Mesendoderm (in vitro differentiated cells): ENCODE measurements around the gene DDX11.
"Not testable (repeated sequence)": the region's sequence is repeated elsewhere in the genome, so short reads cannot be mapped to it uniquely, and the experiment has no call there.

ENCODE experiments used
- DNase-seq: peaks from one replicate; pipeline ENCODE4 v3.0.0; 2013
- H2AK5ac ChIP-seq: 2 replicates; pipeline ENCODE4 v1.6.1; 2013; ENCODE audit warnings: low read length, inconsistent platforms
- H2BK120ac ChIP-seq: 2 replicates; pipeline ENCODE4 v1.6.1; 2013; ENCODE audit warnings: low read depth, mild to moderate bottlenecking, low read length, moderate library complexity, mixed read lengths
- H2BK15ac ChIP-seq: replicated peaks from 2 replicates; pipeline ENCODE4 v1.6.1; 2013; ENCODE audit warnings: low read depth, mild to moderate bottlenecking, moderate library complexity
- H2BK5ac ChIP-seq: 2 replicates; pipeline ENCODE4 v1.6.1; 2013; ENCODE audit warnings: low read length, inconsistent platforms
- H3K18ac ChIP-seq: 2 replicates; pipeline ENCODE4 v1.6.1; 2013; ENCODE audit warnings: mild to moderate bottlenecking, low read length, mixed read lengths
- H3K23ac ChIP-seq: one replicate; pipeline ENCODE4 v1.6.1; 2013; ENCODE audit warnings: low read length
- H3K27ac ChIP-seq: 2 replicates; pipeline ENCODE4 v1.5.1; 2013; ENCODE audit warnings: low read depth, mild to moderate bottlenecking, inconsistent platforms, low read length, moderate library complexity
- H3K27me3 ChIP-seq: 2 replicates; pipeline ENCODE4 v1.6.1; 2013; ENCODE audit warnings: low read length, control low read depth, mild to moderate bottlenecking, inconsistent platforms; ENCODE audit not compliant: insufficient read depth, poor library complexity
- H3K36me3 ChIP-seq: 2 replicates; pipeline ENCODE4 v1.6.1; 2013; ENCODE audit warnings: low read length, inconsistent platforms; ENCODE audit not compliant: control insufficient read depth, insufficient read depth
- H3K4ac ChIP-seq: one replicate; pipeline ENCODE4 v1.6.1; 2013; ENCODE audit warnings: low read depth, mild to moderate bottlenecking, low read length, moderate library complexity
- H3K4me1 ChIP-seq: 2 replicates; pipeline ENCODE4 v1.6.1; 2013; ENCODE audit warnings: low read depth, low read length, inconsistent platforms; ENCODE audit not compliant: control insufficient read depth
- H3K4me2 ChIP-seq: 2 replicates; pipeline ENCODE4 v1.6.1; 2013; ENCODE audit warnings: low read length
- H3K4me3 ChIP-seq: 2 replicates; pipeline ENCODE4 v1.5.1; 2013; ENCODE audit warnings: mild to moderate bottlenecking, low read length
- H3K56ac ChIP-seq: one replicate; pipeline ENCODE4 v1.6.1; 2013; ENCODE audit warnings: low read length
- H3K79me1 ChIP-seq: 2 replicates; pipeline ENCODE4 v1.6.1; 2013; ENCODE audit warnings: low read length, inconsistent platforms
- H3K79me2 ChIP-seq: 2 replicates; pipeline ENCODE4 v1.6.1; 2013; ENCODE audit warnings: mild to moderate bottlenecking, low read length; ENCODE audit not compliant: control insufficient read depth, insufficient read depth
- H3K9ac ChIP-seq: 2 replicates; pipeline ENCODE4 v1.6.1; 2013; ENCODE audit warnings: low read length, inconsistent platforms
- H4K5ac ChIP-seq: one replicate; pipeline ENCODE4 v1.6.1; 2013; ENCODE audit warnings: low read length
- H4K8ac ChIP-seq: one replicate; pipeline ENCODE4 v1.6.1; 2013; ENCODE audit warnings: low read depth, mild to moderate bottlenecking, control low read depth, low read length, moderate library complexity
- WGBS: extraction: QIAGEN DNeasy Blood & Tissue Kit; methylation state at CpG from one replicate; pipeline ENCODE4 v1.1.7; 2013; ENCODE audit warnings: low lambda C conversion rate, missing lambda C conversion rate; ENCODE audit not compliant: insufficient coverage; ENCODE audit errors: extremely low coverage; 5-methylcytosine and 5-hydroxymethylcytosine counted together

The DDX11 gene

GRCh38 chr12:31105668-31106067, 32.0 kb downstream of the DDX11 start:
- DNase-seq = no peak
- H3K36me3 ChIP-seq = no peaks in the 10 kb centered on the region
- H3K23ac ChIP-seq = no peak overlapping the region
- H3K27me3 ChIP-seq = no peaks in the 10 kb centered on the region
- H4K8ac ChIP-seq = no peak overlapping the region
- H3K27ac ChIP-seq = no peak overlapping the region
- no peak overlapping the region for H3K9ac ChIP-seq
- H3K56ac ChIP-seq = no peak overlapping the region
- no peak overlapping the region for H3K4me2 ChIP-seq
- no peak overlapping the region for H3K18ac ChIP-seq
- H4K5ac ChIP-seq = no peak overlapping the region
- H3K4ac ChIP-seq = no peak overlapping the region
- no peaks in the 10 kb centered on the region for H3K79me1 ChIP-seq
- no peaks in the 10 kb centered on the region for H3K79me2 ChIP-seq
- H2BK5ac ChIP-seq = no peak overlapping the region
- no peak overlapping the region for H2BK120ac ChIP-seq
- H2BK15ac ChIP-seq = no peak overlapping the region
- WGBS = no CpG with 5 or more reads among the region's 8 CpGs
- H3K4me1 ChIP-seq = no peaks in the 10 kb centered on the region
- no peak overlapping the region for H2AK5ac ChIP-seq
- H3K4me3 ChIP-seq = no peak overlapping the region

GRCh38 chr12:31106101-31106803, 32.6 kb downstream of the DDX11 start:
- no peak overlapping the region for H4K8ac ChIP-seq
- no peaks in the 10 kb centered on the region for H3K4me1 ChIP-seq
- no peak overlapping the region for H2AK5ac ChIP-seq
- no peaks in the 10 kb centered on the region for H3K36me3 ChIP-seq
- H3K27me3 ChIP-seq = no peaks in the 10 kb centered on the region
- H3K4me2 ChIP-seq = no peak overlapping the region
- H3K4ac ChIP-seq = no peak overlapping the region
- no peak overlapping the region for H3K56ac ChIP-seq
- no peak overlapping the region for H2BK15ac ChIP-seq
- no peak overlapping the region for H2BK5ac ChIP-seq
- no CpG with 5 or more reads among the region's 10 CpGs for WGBS
- no peak overlapping the region for H3K27ac ChIP-seq
- H3K79me1 ChIP-seq = no peaks in the 10 kb centered on the region
- H3K4me3 ChIP-seq = no peak overlapping the region
- H2BK120ac ChIP-seq = no peak overlapping the region
- no peak for DNase-seq
- no peak overlapping the region for H4K5ac ChIP-seq
- no peaks in the 10 kb centered on the region for H3K79me2 ChIP-seq
- no peak overlapping the region for H3K9ac ChIP-seq
- no peak overlapping the region for H3K18ac ChIP-seq
- H3K23ac ChIP-seq = no peak overlapping the region

DNA sequence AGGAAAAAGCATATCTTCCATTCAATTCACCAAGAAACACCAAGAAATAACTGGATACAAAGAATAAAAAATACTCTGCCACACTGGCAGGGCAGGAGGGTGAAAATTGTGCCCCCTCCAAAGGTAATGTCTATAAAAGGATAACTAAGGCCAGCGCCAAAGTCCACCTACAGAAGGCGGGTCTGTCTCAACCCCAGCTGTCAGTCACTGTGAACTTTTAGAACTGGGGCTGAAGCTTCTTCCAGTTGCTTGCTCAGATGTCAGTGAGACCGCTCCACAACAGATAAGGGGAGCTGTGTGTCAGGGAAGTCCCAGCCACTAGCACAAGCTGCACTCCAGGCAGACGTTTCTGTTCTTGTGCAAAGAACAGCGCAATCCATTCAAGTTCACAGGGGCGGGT, 36.1 kb downstream of the DDX11 start:
- not testable (repeated sequence) for H3K9ac ChIP-seq, H3K4me3 ChIP-seq, H2BK15ac ChIP-seq, H3K36me3 ChIP-seq, H3K4ac ChIP-seq, H2BK5ac ChIP-seq, H3K79me2 ChIP-seq, H3K27me3 ChIP-seq, H4K5ac ChIP-seq, H3K4me2 ChIP-seq, H3K23ac ChIP-seq, H2AK5ac ChIP-seq, H3K27ac ChIP-seq, H3K18ac ChIP-seq, H3K56ac ChIP-seq, H3K79me1 ChIP-seq, H3K4me1 ChIP-seq, H4K8ac ChIP-seq, H2BK120ac ChIP-seq, DNase-seq
- WGBS = no CpG with 5 or more reads among the region's 6 CpGs

- not testable (repeated sequence) for H3K4me1 ChIP-seq, H2BK120ac ChIP-seq, H2BK15ac ChIP-seq, H3K4ac ChIP-seq, H3K27me3 ChIP-seq, H3K4me2 ChIP-seq, H3K4me3 ChIP-seq, H3K56ac ChIP-seq, H3K23ac ChIP-seq, H3K79me2 ChIP-seq, H3K36me3 ChIP-seq, H3K18ac ChIP-seq, H4K5ac ChIP-seq, DNase-seq, H2AK5ac ChIP-seq, H4K8ac ChIP-seq, H3K9ac ChIP-seq, H2BK5ac ChIP-seq, H3K27ac ChIP-seq, H3K79me1 ChIP-seq
- no CpG with 5 or more reads among the region's 5 CpGs for WGBS
These were observed 36.6 kb downstream of the DDX11 start for GRCh38 chr12:31110263-31110662.

DNA sequence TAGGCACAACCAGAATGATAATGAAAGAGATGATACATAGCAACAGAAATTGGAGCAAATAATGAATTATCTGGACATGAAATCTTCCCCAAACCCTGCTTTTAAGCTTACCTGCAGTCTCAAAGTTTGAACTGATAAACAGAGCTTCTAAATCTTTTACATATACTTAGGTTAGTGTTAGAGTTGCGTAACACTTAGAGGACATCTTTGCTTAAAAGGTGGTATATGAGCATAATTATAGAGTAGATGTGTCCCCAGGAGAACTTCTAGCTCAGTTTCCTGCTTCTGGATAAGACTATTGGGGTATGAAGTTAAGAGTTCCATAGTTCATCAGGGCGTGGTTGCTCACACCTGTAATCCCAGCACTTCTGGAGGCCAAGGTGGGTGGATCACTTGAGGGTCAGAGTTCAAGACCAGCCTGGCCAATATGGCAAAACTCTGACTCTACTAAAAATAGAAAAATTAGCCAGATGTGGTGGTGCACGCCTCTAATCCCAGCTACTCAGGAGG, 41.5 kb downstream of the DDX11 start:
- H2BK120ac ChIP-seq, H3K9ac ChIP-seq, H3K4ac ChIP-seq, H3K4me3 ChIP-seq, H3K56ac ChIP-seq, H2AK5ac ChIP-seq, H3K18ac ChIP-seq, H3K36me3 ChIP-seq, H2BK15ac ChIP-seq, H4K8ac ChIP-seq, H3K27ac ChIP-seq, DNase-seq, H3K79me1 ChIP-seq, H3K23ac ChIP-seq, H2BK5ac ChIP-seq, H3K4me1 ChIP-seq, H4K5ac ChIP-seq, H3K4me2 ChIP-seq, H3K79me2 ChIP-seq: not testable (repeated sequence)
- no CpG with 5 or more reads among the region's 3 CpGs for WGBS
- H3K27me3 ChIP-seq = peaks cover 16% of the 10 kb centered on the region

GRCh38 chr12:31116846-31117202, 43.2 kb downstream of the DDX11 start:
- not testable (repeated sequence) for H3K36me3 ChIP-seq, H2AK5ac ChIP-seq, H3K18ac ChIP-seq, H2BK5ac ChIP-seq, H3K27ac ChIP-seq, H3K4me1 ChIP-seq, H3K79me2 ChIP-seq, H3K4me3 ChIP-seq, H2BK15ac ChIP-seq, H3K4ac ChIP-seq, H3K9ac ChIP-seq, DNase-seq, H3K79me1 ChIP-seq, H3K23ac ChIP-seq, H4K5ac ChIP-seq, H2BK120ac ChIP-seq, H4K8ac ChIP-seq, H3K4me2 ChIP-seq, H3K56ac ChIP-seq
- H3K27me3 ChIP-seq = peaks cover 16% of the 10 kb centered on the region
- WGBS = no CpG with 5 or more reads among the region's 7 CpGs
